GM12878 (cell line): ENCODE results near the gene KMO. TPM values are rescaled to one million over a fixed set of nuclear protein-coding genes. Genes with fewer than 3 reads are reported as not detected.

Experiments used
- ATAC-seq: fragments of 200-7000 bp; cut with Tn5 transposase; 3 replicates; pipeline ENCODE4 v1.9.1; 2020; ENCODE audit warnings: mild to moderate bottlenecking, moderate library complexity
- BruUV-seq: library from RNA; stranded (reverse); fragments of 400-500 nt; replicated peaks from 2 replicates; lab custom pipeline; 2021; lab: Mats Ljungman, UMichigan
- CTCF ChIA-PET: fragments of 300-600 bp; sonication (Branson Sonifier 250); formaldehyde crosslinking; extraction: SDS; loops from one replicate; lab custom pipeline; 2021; ENCODE audit warnings: inconsistent platforms; lab: Yijun Ruan, JAX
- POLR2A ChIA-PET: fragments of 350-600 bp; formaldehyde crosslinking; extraction: SDS; loops from one replicate; lab custom pipeline; 2021; ENCODE audit warnings: inconsistent platforms; lab: Charles Lee
- RAD21 ChIA-PET: fragments of 300-600 bp; sonication (Branson Sonifier 250); formaldehyde crosslinking; loops from one replicate; lab custom pipeline; 2023; ENCODE audit warnings: antibody characterized with exemption; ENCODE audit not compliant: unreplicated experiment; lab: Charles Lee
- SMC1A ChIA-PET: fragments of 300-600 bp; sonication (Branson Sonifier 250); formaldehyde crosslinking; loops from one replicate; lab custom pipeline; 2023; ENCODE audit not compliant: unreplicated experiment, uncharacterized antibody; lab: Charles Lee
- DNase-seq: peaks from one replicate; pipeline ENCODE4 v3.0.0-alpha.2; 2011; ENCODE audit warnings: low read depth, low spot score
- FAIRE-seq: peaks from 3 replicates; lab custom pipeline; 2011; peaks lifted over from hg19 to GRCh38; lab: Jason Lieb, UNC
- H2AFZ ChIP-seq: 2 replicates; pipeline ENCODE4 v1.6.0; 2011; ENCODE audit warnings: low read depth, low read length, control low read depth; ENCODE audit not compliant: control insufficient read depth
- H3K27ac ChIP-seq: 2 replicates; pipeline ENCODE4 v1.5.1; 2011; ENCODE audit warnings: control low read depth; ENCODE audit not compliant: control insufficient read depth, insufficient read depth
- H3K27me3 ChIP-seq, 2 experiments: replicated peaks in 1 of 2; 2 replicates each; pipeline versions ENCODE4 v1.6.0 to v1.6.1; 2011; ENCODE audit warnings: low read length in 1 of 2; ENCODE audit not compliant: control insufficient read depth in 2 of 2, insufficient read depth in 2 of 2
- H3K36me3 ChIP-seq, 2 experiments: 2 replicates each; pipeline ENCODE4 v1.5.1; 2011; ENCODE audit warnings: low read length in 1 of 2; ENCODE audit not compliant: control insufficient read depth in 2 of 2, insufficient read depth in 2 of 2
- H3K4me1 ChIP-seq: 2 replicates; pipeline ENCODE4 v1.6.1; 2011; ENCODE audit warnings: mild to moderate bottlenecking, low read length, moderate library complexity, mixed read lengths; ENCODE audit not compliant: control insufficient read depth, insufficient read depth
- H3K4me2 ChIP-seq: 2 replicates; pipeline ENCODE4 v1.6.0; 2011; ENCODE audit warnings: control low read depth; ENCODE audit not compliant: control insufficient read depth, insufficient read depth
- H3K4me3 ChIP-seq: fragments of 200-600 bp; sonication (generic); 2 replicates; pipeline ENCODE4 v1.5.1; 2016
- H3K79me2 ChIP-seq: 2 replicates; pipeline ENCODE4 v1.6.0; 2011; ENCODE audit warnings: low read length; ENCODE audit not compliant: control insufficient read depth, insufficient read depth
- H3K9ac ChIP-seq: 2 replicates; pipeline ENCODE4 v1.8.0; 2011; ENCODE audit warnings: low read length, control low read depth, mixed read lengths; ENCODE audit not compliant: control insufficient read depth, insufficient read depth
- H3K9me3 ChIP-seq: replicated peaks from 3 replicates; pipeline ENCODE4 v1.5.1; 2011; ENCODE audit warnings: mild to moderate bottlenecking, low read length; ENCODE audit not compliant: control insufficient read depth, insufficient read depth
- H4K20me1 ChIP-seq: 2 replicates; pipeline ENCODE4 v1.6.0; 2011; ENCODE audit not compliant: control insufficient read depth, insufficient read depth
- E4F1 ChIP-seq: fragments of 450-650 bp; IDR thresholded peaks from 2 replicates; pipeline ENCODE4 v1.6.1; 2018; ENCODE audit warnings: borderline replicate concordance, mild to moderate bottlenecking; ENCODE audit not compliant: partially characterized antibody
- IKZF1 ChIP-seq: fragments of 450-650 bp; conservative IDR thresholded peaks from 2 replicates; pipeline ENCODE4 v1.6.1; 2017; ENCODE audit warnings: antibody characterized with exemption, mild to moderate bottlenecking
- RELA ChIP-seq: fragments of 450-650 bp; IDR thresholded peaks from 2 replicates; pipeline ENCODE4 v1.8.0; 2014; ENCODE audit warnings: borderline replicate concordance; ENCODE audit not compliant: partially characterized antibody
- SMAD5 ChIP-seq: IDR thresholded peaks from 2 replicates; pipeline ENCODE4 v1.6.1; 2016; ENCODE audit warnings: antibody characterized with exemption, low read depth
- SRF ChIP-seq, 2 experiments: IDR thresholded peaks; 2 replicates each; pipeline ENCODE4 v1.6.1; 2011; ENCODE audit warnings: low read depth in 2 of 2, low read length in 2 of 2, mild to moderate bottlenecking in 1 of 2, moderate library complexity in 1 of 2
- WGBS: methylation state at CpG from one replicate; pipeline ENCODE4 v1.1.6; 2016; ENCODE audit warnings: low lambda C conversion rate; ENCODE audit not compliant: insufficient replicate concordance, insufficient coverage; ENCODE audit errors: missing lambda C conversion rate; 5-methylcytosine and 5-hydroxymethylcytosine counted together
- in situ Hi-C: fragments of 300-500 bp; cut with MboI; formaldehyde crosslinking; loops from 9 replicates; pipeline ENCODE4 v1.14.3; 2018; ENCODE audit warnings: mixed read lengths
- intact Hi-C: fragments of 100-400 bp; cut with micrococcal nuclease; formaldehyde crosslinking; loops from one replicate; pipeline ENCODE4 v1.14.2; 2022; ENCODE audit not compliant: unreplicated experiment
- polyA plus RNA-seq, 11 experiments: library from polyadenylated mRNA; depleted of rRNA in 4 of 11; unstranded in 6 of 11; stranded (reverse) in 5 of 11; fragments of >200 nt; fragmentation: Nextera tagmentation in 4 of 11; fragmentation: Illumina TruSeq in 1 of 11; extraction: Ambion mirVana in 4 of 11; extraction: Trizol in 1 of 11; gene quantifications; 1 replicate in 1 of 11; 2 replicates in 10 of 11; pipeline versions ENCODE4 v1.2.1 to v1.2.3, GENCODE V29; 2011 to 2016; ENCODE audit warnings: inconsistent platforms in 2 of 11, missing spikeins in 2 of 11, low read depth in 1 of 11
- total RNA-seq, 4 experiments: library from RNA; depleted of rRNA in 3 of 4; stranded (reverse); fragments of >200 nt in 3 of 4; fragmentation: Illumina TruSeq in 1 of 4; extraction: Trizol in 1 of 4; gene quantifications; 2 replicates each; pipeline versions ENCODE4 v1.2.1 to v1.2.3, GENCODE V29; 2013 to 2021
- TF ChIP-seq, protein P1 (sequence below): fragments of 450-650 bp; IDR thresholded peaks from 2 replicates; pipeline ENCODE4 v1.6.1; 2016; ENCODE audit warnings: mild to moderate bottlenecking, moderate library complexity, borderline replicate concordance
- TF ChIP-seq, protein P2 (sequence below): fragments of 450-650 bp; IDR thresholded peaks from 2 replicates; pipeline ENCODE4 v1.6.1; 2017; ENCODE audit warnings: antibody characterized with exemption, mild to moderate bottlenecking, moderate library complexity

Gene KMO
- total and polyA plus RNA-seq, 10 of the 15 experiments (the other 5 are each of a cell fraction or from before 2014, with no cell fraction given), result 0.68 to 5.9 (median 1.5) TPM

- TF ChIP-seq, protein P1, sequence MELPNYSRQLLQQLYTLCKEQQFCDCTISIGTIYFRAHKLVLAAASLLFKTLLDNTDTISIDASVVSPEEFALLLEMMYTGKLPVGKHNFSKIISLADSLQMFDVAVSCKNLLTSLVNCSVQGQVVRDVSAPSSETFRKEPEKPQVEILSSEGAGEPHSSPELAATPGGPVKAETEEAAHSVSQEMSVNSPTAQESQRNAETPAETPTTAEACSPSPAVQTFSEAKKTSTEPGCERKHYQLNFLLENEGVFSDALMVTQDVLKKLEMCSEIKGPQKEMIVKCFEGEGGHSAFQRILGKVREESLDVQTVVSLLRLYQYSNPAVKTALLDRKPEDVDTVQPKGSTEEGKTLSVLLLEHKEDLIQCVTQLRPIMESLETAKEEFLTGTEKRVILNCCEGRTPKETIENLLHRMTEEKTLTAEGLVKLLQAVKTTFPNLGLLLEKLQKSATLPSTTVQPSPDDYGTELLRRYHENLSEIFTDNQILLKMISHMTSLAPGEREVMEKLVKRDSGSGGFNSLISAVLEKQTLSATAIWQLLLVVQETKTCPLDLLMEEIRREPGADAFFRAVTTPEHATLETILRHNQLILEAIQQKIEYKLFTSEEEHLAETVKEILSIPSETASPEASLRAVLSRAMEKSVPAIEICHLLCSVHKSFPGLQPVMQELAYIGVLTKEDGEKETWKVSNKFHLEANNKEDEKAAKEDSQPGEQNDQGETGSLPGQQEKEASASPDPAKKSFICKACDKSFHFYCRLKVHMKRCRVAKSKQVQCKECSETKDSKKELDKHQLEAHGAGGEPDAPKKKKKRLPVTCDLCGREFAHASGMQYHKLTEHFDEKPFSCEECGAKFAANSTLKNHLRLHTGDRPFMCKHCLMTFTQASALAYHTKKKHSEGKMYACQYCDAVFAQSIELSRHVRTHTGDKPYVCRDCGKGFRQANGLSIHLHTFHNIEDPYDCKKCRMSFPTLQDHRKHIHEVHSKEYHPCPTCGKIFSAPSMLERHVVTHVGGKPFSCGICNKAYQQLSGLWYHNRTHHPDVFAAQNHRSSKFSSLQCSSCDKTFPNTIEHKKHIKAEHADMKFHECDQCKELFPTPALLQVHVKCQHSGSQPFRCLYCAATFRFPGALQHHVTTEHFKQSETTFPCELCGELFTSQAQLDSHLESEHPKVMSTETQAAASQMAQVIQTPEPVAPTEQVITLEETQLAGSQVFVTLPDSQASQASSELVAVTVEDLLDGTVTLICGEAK, result no peak
- TF ChIP-seq RELA (peak; percentile 18), IKZF1 (0 out of 2 replicates have a peak, but pooled peaks have one; percentile 25)
These were observed 46.6 kb upstream of the KMO start (continued) for GRCh38 chr1:241485554-241485992.

DNA sequence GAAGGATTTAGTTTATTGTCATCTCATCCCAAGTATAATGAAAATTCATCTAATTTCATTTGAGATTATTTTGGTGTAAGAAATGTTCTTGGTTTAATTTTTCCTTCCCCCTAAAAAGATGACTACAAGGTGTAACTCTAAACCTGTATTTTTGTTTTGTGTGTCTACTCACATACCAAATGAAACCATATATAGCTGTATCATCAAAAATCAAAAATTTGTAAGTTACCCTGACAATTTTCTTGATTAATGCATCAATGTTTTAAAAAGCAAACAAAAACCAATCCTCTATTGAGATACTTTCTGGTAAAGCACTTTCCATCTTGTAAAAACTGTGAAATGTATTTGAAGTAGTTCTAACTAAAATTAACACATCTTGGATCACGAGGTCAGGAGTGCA lies 43.4 kb upstream of the KMO start:
- 95% methylated on average over 1 of the region's 1 CpG for WGBS
- Histone ChIP-seq H4K20me1 (no peaks in the 10 kb centered on the region), H3K27me3 (no peaks in the 10 kb centered on the region), H3K36me3 (no peaks in the 10 kb centered on the region), H3K79me2 (no peaks in the 10 kb centered on the region), H3K4me1 (peaks cover 3% of the 10 kb centered on the region; the same call in 1 of the 2 replicates), H3K4me3 (no peak overlapping the region), H3K4me2 (no peak overlapping the region), H3K27ac (no peak overlapping the region), H3K9me3 (no peaks in the 10 kb centered on the region; the same call in 2 of the 3 replicates), H3K9ac (no peak overlapping the region), H2AFZ (no peak overlapping the region)
- in situ Hi-C loops (loop anchor here (10.0 kb wide), 2 partner anchors 604 to 754 kb away; no protein-coding TSS in a partner anchor), intact Hi-C loops (loop anchor here (5.0 kb wide), 2 partner anchors 521 to 601 kb away; no protein-coding TSS in a partner anchor)
- ATAC-seq, result no peak
- ChIA-PET POLR2A (no interaction called here), RAD21 (no interaction called here), CTCF (no interaction called here), SMC1A (interaction anchor here (1.0 kb wide), 1 partner anchor 601 kb away, joined by 3 read pairs; no protein-coding TSS in a partner anchor)
- no peak for FAIRE-seq
- BruUV-seq, result no TSS peak
- DNase-seq, result no peak
- TF ChIP-seq SRF (IDR thresholded peaks at IDR 0.05; ENCODE audit: low read depth in 2 of 2, low read length in 2 of 2), result no peak
- TF ChIP-seq E4F1, result no peak
- TF ChIP-seq, protein P2, sequence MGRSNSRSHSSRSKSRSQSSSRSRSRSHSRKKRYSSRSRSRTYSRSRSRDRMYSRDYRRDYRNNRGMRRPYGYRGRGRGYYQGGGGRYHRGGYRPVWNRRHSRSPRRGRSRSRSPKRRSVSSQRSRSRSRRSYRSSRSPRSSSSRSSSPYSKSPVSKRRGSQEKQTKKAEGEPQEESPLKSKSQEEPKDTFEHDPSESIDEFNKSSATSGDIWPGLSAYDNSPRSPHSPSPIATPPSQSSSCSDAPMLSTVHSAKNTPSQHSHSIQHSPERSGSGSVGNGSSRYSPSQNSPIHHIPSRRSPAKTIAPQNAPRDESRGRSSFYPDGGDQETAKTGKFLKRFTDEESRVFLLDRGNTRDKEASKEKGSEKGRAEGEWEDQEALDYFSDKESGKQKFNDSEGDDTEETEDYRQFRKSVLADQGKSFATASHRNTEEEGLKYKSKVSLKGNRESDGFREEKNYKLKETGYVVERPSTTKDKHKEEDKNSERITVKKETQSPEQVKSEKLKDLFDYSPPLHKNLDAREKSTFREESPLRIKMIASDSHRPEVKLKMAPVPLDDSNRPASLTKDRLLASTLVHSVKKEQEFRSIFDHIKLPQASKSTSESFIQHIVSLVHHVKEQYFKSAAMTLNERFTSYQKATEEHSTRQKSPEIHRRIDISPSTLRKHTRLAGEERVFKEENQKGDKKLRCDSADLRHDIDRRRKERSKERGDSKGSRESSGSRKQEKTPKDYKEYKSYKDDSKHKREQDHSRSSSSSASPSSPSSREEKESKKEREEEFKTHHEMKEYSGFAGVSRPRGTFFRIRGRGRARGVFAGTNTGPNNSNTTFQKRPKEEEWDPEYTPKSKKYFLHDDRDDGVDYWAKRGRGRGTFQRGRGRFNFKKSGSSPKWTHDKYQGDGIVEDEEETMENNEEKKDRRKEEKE, result no peak
- no peak for TF ChIP-seq SMAD5
